ENCODE results near the gene CHMP6. TPM values are rescaled to one million over a fixed set of nuclear protein-coding genes. Genes with fewer than 3 reads are reported as not detected.

The CHMP6 gene
- total RNA-seq, 2 donors from 2014 or later = 12.9 to 17.5 TPM

DNA sequence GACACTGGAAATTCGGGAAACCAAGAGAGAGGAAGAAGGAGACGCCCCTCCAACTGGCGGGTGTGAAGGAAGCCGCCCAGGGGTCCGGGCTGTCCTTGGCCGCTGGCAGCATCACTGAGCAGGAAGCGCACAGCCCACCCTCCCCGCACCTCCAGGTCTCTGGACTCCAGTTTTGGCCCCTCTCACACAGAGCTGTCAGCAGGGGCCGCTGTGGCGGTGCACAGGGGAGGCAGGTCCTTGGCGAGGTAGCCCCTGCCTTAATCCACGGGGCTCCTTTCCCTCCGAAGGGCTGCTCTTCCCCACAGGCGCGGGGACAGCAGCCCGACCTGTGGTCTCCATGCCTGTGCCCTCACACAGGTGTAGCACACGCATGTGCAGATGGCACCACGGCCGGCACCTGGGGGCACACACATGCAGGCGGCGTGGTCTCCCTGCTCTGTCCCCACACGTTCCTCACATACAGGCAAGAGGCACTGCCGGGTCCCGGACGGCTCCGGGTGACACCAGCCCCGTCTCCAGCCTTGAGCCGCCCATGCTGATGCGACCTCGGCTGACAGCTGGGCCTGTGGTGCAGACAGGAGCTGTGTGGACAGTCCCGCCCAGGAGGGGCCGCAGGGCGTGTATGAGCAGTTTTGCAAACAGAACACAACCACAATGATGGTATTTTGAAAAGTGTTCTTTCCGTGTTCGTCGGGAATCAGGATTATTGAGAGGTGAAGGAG lies 26.6 kb upstream of the CHMP6 start:
- Histone ChIP-seq H3K9me3 (no peaks in the 10 kb centered on the region), H3K4me1 (peaks cover 0 to 37% of the 10 kb centered on the region in 2 donors), H3K27ac (no peak overlapping the region), H3K4me3 (no peak overlapping the region), H3K36me3 (peaks cover 9% of the 10 kb centered on the region), H3K27me3 (no peaks in the 10 kb centered on the region)
- TF ChIP-seq, protein P1, sequence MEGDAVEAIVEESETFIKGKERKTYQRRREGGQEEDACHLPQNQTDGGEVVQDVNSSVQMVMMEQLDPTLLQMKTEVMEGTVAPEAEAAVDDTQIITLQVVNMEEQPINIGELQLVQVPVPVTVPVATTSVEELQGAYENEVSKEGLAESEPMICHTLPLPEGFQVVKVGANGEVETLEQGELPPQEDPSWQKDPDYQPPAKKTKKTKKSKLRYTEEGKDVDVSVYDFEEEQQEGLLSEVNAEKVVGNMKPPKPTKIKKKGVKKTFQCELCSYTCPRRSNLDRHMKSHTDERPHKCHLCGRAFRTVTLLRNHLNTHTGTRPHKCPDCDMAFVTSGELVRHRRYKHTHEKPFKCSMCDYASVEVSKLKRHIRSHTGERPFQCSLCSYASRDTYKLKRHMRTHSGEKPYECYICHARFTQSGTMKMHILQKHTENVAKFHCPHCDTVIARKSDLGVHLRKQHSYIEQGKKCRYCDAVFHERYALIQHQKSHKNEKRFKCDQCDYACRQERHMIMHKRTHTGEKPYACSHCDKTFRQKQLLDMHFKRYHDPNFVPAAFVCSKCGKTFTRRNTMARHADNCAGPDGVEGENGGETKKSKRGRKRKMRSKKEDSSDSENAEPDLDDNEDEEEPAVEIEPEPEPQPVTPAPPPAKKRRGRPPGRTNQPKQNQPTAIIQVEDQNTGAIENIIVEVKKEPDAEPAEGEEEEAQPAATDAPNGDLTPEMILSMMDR (IDR thresholded peaks at IDR 0.05) = no peak
- no peak for DNase-seq (ENCODE audit: low spot score)

DNA sequence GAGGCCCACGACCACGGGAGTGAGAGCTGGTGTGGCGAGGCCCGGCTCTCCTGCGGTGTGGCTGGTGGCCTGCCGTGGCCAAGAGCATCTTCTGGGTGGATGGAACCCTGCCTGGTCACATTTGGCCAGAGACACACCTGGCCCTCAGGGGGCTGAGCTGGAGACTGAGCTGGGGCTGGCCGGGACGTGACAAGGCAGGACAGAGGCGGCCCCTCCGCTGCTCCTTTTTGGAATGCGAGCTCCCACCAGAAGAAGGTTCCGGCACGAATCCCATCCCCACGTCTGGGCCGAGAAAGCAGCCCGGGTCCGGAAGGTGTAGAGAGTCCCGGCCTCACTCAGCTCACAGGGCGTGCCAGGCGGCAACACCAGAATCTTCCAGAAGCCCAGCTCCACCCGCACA lies 26.0 kb upstream of the CHMP6 start:
- no peaks in the 10 kb centered on the region for H3K27me3 ChIP-seq

DNA sequence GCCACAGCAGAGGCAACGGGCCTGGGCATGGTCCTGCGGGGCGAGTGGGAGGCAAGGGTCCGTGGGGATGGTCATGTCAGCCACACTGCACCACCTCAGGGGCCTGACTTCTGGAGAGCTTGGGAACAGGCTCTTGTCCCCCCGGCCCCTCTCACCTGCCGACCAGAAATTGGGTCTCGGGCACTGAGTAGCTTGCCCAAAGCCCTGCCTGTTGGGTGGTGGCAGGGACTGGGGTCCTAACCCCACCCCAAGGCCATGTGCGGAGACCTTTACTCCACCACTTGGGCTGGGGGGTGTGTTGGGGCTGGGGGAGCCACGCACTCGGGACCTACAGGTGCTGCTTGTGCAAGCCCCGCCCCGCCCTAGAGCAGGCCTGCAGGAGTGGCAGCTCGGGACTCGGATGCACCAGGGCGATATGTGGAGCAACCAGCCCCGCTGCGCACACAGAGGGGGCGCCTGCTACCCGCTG lies 24.2 kb upstream of the CHMP6 start:
- DNase-seq (ENCODE audit: low spot score) = no peak
- Histone ChIP-seq H3K4me1 (peaks cover 0 to 25% of the 10 kb centered on the region in 2 donors), H3K4me3 (no peak overlapping the region), H3K27ac (no peak overlapping the region), H3K36me3 (peaks cover 9% of the 10 kb centered on the region), H3K9me3 (no peaks in the 10 kb centered on the region), H3K27me3 (no peaks in the 10 kb centered on the region)
- TF ChIP-seq, protein P1 (IDR thresholded peaks at IDR 0.05) = no peak

More for the DNA sequence above, 26.0 kb upstream of the CHMP6 start:
- Histone ChIP-seq H3K4me1 (peaks cover 0 to 37% of the 10 kb centered on the region in 2 donors), H3K9me3 (no peaks in the 10 kb centered on the region), H3K27ac (no peak overlapping the region), H3K36me3 (peaks cover 9% of the 10 kb centered on the region), H3K4me3 (no peak overlapping the region)
- DNase-seq (ENCODE audit: low spot score) = no peak
- TF ChIP-seq, protein P1 (IDR thresholded peaks at IDR 0.05) = no peak

DNA sequence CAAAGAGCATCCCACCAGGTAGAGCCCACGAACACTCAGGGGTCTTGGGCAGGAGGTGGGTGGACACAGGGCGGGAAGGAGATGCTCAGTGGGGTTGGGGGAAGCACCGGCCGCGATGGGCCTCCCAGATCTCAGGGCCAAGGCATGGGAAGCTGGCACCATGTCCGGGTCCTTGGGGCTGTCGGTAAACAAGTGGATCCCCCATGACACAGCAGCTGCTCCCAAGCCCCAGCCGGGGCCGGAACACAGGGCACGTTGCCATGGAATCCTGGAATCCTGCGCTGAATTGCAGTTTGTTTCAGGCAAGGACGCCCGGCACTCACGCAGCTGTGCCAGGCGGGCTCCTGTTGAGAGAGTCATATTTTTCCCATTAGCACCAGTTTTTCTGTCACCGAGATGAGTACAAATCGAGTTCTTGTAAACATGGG lies 23.0 kb upstream of the CHMP6 start:
- no peaks in the 10 kb centered on the region for H3K27me3 ChIP-seq
- peaks cover 9% of the 10 kb centered on the region for H3K36me3 ChIP-seq
- no peak overlapping the region for H3K4me3 ChIP-seq
- H3K9me3 ChIP-seq = no peaks in the 10 kb centered on the region
- TF ChIP-seq, protein P1 (IDR thresholded peaks at IDR 0.05) = no peak
- no peak overlapping the region for H3K27ac ChIP-seq
- peaks cover 0 to 25% of the 10 kb centered on the region in 2 donors for H3K4me1 ChIP-seq
- no peak for DNase-seq (ENCODE audit: low spot score)

DNA sequence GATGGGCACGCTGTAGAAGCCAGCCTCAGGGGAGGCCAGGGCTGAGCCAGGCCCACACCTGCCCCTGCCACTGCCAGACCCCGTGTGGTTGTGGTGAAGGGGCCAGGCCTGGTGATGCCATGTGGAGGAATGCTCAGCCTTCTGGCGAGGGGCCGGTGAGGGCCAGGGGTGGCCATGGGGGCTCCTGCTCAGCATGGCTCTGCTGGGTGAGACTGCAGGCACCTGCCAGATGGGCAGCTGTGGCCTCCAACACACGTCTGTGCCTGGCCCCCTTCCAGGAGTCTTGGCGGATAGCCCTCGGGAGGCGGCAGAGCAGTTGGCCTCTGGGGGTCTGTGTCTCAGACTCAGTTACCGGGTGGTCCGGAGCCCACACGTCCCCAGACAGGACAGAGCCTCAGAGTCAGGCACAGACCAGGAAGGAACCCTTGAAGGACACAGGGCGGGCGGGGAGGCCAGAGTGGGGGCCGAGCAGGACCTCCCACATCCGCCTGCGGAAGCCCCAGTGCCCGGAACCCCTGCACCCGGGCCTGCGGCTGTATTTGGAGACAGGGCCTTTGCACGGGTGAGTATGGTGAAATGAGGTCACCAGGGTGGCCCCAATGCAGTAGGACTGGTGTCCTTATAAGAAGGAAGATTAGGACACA lies 22.5 kb upstream of the CHMP6 start:
- DNase-seq (ENCODE audit: low spot score) = no peak
- Histone ChIP-seq H3K4me1 (peaks cover 0 to 25% of the 10 kb centered on the region in 2 donors), H3K27me3 (no peaks in the 10 kb centered on the region), H3K4me3 (no peak overlapping the region), H3K36me3 (peaks cover 8% of the 10 kb centered on the region), H3K27ac (no peak overlapping the region), H3K9me3 (no peaks in the 10 kb centered on the region)
- TF ChIP-seq, protein P1 (IDR thresholded peaks at IDR 0.05) = no peak

Measured in right atrium auricular region (tissue), 2 donors.